ENCODE data around the gene FAAP100.

DNA sequence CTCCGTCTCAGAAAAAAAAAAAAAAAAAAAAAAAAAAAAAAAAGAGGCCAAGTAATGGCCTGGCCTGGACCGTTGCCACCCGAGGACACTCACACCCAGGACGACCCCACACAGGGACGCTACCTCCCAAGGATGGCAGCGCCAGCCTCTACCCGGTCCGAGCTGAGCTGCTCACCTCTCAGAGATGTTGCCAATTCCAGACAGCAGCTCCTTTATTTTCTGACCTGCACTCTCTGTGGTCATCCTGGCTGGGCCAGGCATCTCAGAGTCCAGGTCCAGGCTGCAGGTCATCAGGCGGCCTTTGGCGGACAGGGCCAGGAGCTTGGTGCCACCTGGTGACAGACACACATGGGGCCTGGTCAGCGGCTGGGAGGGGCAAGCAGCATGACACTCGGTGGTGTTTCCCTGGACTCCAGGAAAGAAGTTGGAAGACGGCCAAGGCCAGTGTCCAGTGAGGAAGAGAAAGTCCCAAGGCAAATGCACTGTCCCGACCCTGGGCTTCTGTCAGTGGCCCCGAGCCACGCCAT is 3.1 kb downstream of the FAAP100 start:
- TF ChIP-seq POLR2A (IDR thresholded peaks at IDR 0.05; ENCODE audit: low read depth, low read length) (no peak), POU2F2 (IDR thresholded peaks at IDR 0.05; ENCODE audit: low read depth, low read length) (no peak), POLR2AphosphoS5 (IDR thresholded peaks at IDR 0.05; ENCODE audit: low read depth, low read length) (no peak), TAF1 (IDR thresholded peaks at IDR 0.05; ENCODE audit: low read depth, low read length) (no peak), SPI1 (IDR thresholded peaks at IDR 0.05; ENCODE audit: low read depth, low read length) (no peak)
